ENCODE data around the gene FAM219A. TPM values are rescaled to one million over a fixed set of nuclear protein-coding genes. Genes with fewer than 3 reads are reported as not detected.

The FAM219A gene
- total RNA-seq, 1 experiment from 2014 or later, result 38.6 TPM

GRCh38 chr9:34499076-34499475 is 40.7 kb upstream of the FAM219A start:
- no peak overlapping the region for H3K4me3 ChIP-seq (ENCODE audit: low read depth in 2 of 2, low read length in 2 of 2)
- ATAC-seq (no peak), DNase-seq (ENCODE audit: low read depth, low spot score) (no peak)
- no peaks in the 10 kb centered on the region for H3K9me3 ChIP-seq (ENCODE audit: control insufficient read depth, insufficient read depth, low read depth, low read length)
- peaks cover 14% of the 10 kb centered on the region for H3K4me1 ChIP-seq (ENCODE audit: control insufficient read depth, insufficient read depth, low read length)
- ChIA-PET CTCF (no interaction called here), POLR2A (no interaction called here)
- intact Hi-C loops (cut with micrococcal nuclease; ENCODE audit: unreplicated experiment), result no loop called here
- H3K36me3 ChIP-seq (ENCODE audit: control insufficient read depth, insufficient read depth, low read length), result no peaks in the 10 kb centered on the region
- in situ Hi-C loops (cut with HindIII; ENCODE audit: low pct_unique_long_range_greater_than_20kb, low sequenced_read_pairs), result no loop called here
- H3K27me3 ChIP-seq (ENCODE audit: control insufficient read depth, insufficient read depth, low read length), result no peaks in the 10 kb centered on the region
- BruUV-seq (replicated peaks), result no TSS peak
- TF ChIP-seq POLR2AphosphoS5 (IDR thresholded peaks at IDR 0.05; ENCODE audit: low read depth, low read length), result no peak
- no peak overlapping the region for H3K27ac ChIP-seq (ENCODE audit: low read length)

- H3K27me3 ChIP-seq (ENCODE audit: control insufficient read depth, insufficient read depth, low read length), result no peaks in the 10 kb centered on the region
- H3K36me3 ChIP-seq (ENCODE audit: control insufficient read depth, insufficient read depth, low read length), result no peaks in the 10 kb centered on the region
- no peak overlapping the region for H3K4me3 ChIP-seq (ENCODE audit: low read depth in 2 of 2, low read length in 2 of 2)
- intact Hi-C loops (cut with micrococcal nuclease; ENCODE audit: unreplicated experiment) (no loop called here), in situ Hi-C loops (cut with HindIII; ENCODE audit: low pct_unique_long_range_greater_than_20kb, low sequenced_read_pairs) (no loop called here)
- CTCF ChIA-PET, result no interaction called here
- no peaks in the 10 kb centered on the region for H3K9me3 ChIP-seq (ENCODE audit: control insufficient read depth, insufficient read depth, low read depth, low read length)
- H3K4me1 ChIP-seq (ENCODE audit: control insufficient read depth, insufficient read depth, low read length), result peaks cover 13% of the 10 kb centered on the region
- TF ChIP-seq TCF7L2 (IDR thresholded peaks at IDR 0.05; ENCODE audit: low read depth, low read length) (no peak), SIN3A (IDR thresholded peaks at IDR 0.05; ENCODE audit: borderline replicate concordance, insufficient read depth, low read depth, low read length) (no peak), POLR2AphosphoS5 (IDR thresholded peaks at IDR 0.05; ENCODE audit: low read depth, low read length) (no peak), REST (IDR thresholded peaks at IDR 0.05; ENCODE audit: insufficient read depth in 1 of 2, low read depth in 2 of 2, low read length in 1 of 2) (no peak), CTCF (IDR thresholded peaks at IDR 0.05) (no peak)
- DNase-seq (ENCODE audit: low read depth, low spot score), result no peak
- H3K27ac ChIP-seq (ENCODE audit: low read length), result no peak overlapping the region
- no TSS peak for BruUV-seq (replicated peaks)
- ATAC-seq, result no peak
- POLR2A ChIA-PET, result interaction anchor here (0.8 kb wide), 1 partner anchor 23 kb away, joined by 7 read pairs; no protein-coding TSS in a partner anchor
These were observed 40.2 kb upstream of the FAM219A start for GRCh38 chr9:34498553-34498952.

- intact Hi-C loops (cut with micrococcal nuclease; ENCODE audit: unreplicated experiment) (no loop called here), in situ Hi-C loops (cut with HindIII; ENCODE audit: low pct_unique_long_range_greater_than_20kb, low sequenced_read_pairs) (no loop called here)
- no TSS peak for BruUV-seq (replicated peaks)
- CTCF ChIA-PET, result interaction anchor here (0.6 kb wide), 1 partner anchor 86 kb away, joined by 3 read pairs; no protein-coding TSS in a partner anchor
- TF ChIP-seq REST (IDR thresholded peaks at IDR 0.05; ENCODE audit: insufficient read depth in 1 of 2, low read depth in 2 of 2, low read length in 1 of 2) (no peak), TCF7L2 (IDR thresholded peaks at IDR 0.05; ENCODE audit: low read depth, low read length) (no peak), CTCF (IDR thresholded peaks at IDR 0.05) (no peak), POLR2AphosphoS5 (IDR thresholded peaks at IDR 0.05; ENCODE audit: low read depth, low read length) (no peak), SIN3A (IDR thresholded peaks at IDR 0.05; ENCODE audit: borderline replicate concordance, insufficient read depth, low read depth, low read length) (no peak)
- no peak overlapping the region for H3K27ac ChIP-seq (ENCODE audit: low read length)
- no peaks in the 10 kb centered on the region for H3K27me3 ChIP-seq (ENCODE audit: control insufficient read depth, insufficient read depth, low read length)
- no peaks in the 10 kb centered on the region for H3K4me1 ChIP-seq (ENCODE audit: control insufficient read depth, insufficient read depth, low read length)
- DNase-seq (ENCODE audit: low read depth, low spot score) (no peak), ATAC-seq (no peak)
- no peak overlapping the region for H3K4me3 ChIP-seq (ENCODE audit: low read depth in 2 of 2, low read length in 2 of 2)
- POLR2A ChIA-PET, result interaction anchor here (0.5 to 1.0 kb wide), 2 partner anchors 17 to 41 kb away, joined by 3 to 6 read pairs; no protein-coding TSS in a partner anchor
- H3K36me3 ChIP-seq (ENCODE audit: control insufficient read depth, insufficient read depth, low read length), result no peaks in the 10 kb centered on the region
- H3K9me3 ChIP-seq (ENCODE audit: control insufficient read depth, insufficient read depth, low read depth, low read length), result no peaks in the 10 kb centered on the region
These were observed 37.9 kb upstream of the FAM219A start for GRCh38 chr9:34496149-34496712.
